Breast epithelium (tissue), 3 donors: ENCODE results near the gene SLC1A7.

Experiments
- CTCF ChIP-seq, 3 donors: fragments of 450-650 bp; IDR thresholded peaks; one replicate each; pipeline ENCODE4 v1.5.1; 2016 to 2017; ENCODE audit warnings: antibody characterized with exemption in 3 of 3, mild to moderate bottlenecking in 3 of 3, moderate library complexity in 3 of 3
- POLR2AphosphoS5 ChIP-seq, 3 donors: sonication (generic); formaldehyde crosslinking; IDR thresholded peaks; one replicate each; pipeline ENCODE4 v1.6.1; 2017; ENCODE audit warnings: antibody characterized with exemption in 3 of 3

DNA sequence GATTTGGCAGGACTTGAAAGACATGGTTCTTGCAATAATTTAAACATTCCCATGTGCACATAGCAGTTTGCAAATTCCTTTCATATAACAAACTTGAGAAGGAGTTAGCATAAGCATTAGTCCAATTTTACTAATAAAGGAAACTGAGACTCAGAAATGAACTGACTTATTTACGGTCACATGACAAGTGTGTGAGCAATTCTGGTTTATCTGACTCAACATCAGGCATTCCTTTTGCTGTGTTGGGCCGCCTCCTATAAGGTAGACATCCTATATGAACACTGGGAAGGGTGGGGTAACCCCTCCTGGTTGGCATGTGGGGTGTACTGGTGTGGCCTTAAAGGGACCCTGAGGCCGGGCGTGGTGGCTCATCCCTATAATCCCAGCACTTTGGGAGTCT, 45.7 kb upstream of the SLC1A7 start:
- TF ChIP-seq CTCF (IDR thresholded peaks at IDR 0.05) (no peak), POLR2AphosphoS5 (IDR thresholded peaks at IDR 0.05) (no peak)
